Daoy (cell line): ENCODE measurements around the gene SCYL1. TPM values are rescaled to one million over a fixed set of nuclear protein-coding genes. Genes with fewer than 3 reads are reported as not detected.
"Not testable (repeated sequence)": the region's sequence is repeated elsewhere in the genome, so short reads cannot be mapped to it uniquely, and the experiment has no call there.

Source experiments
- DNase-seq: peaks from one replicate; pipeline ENCODE4 v3.0.0-alpha.2; 2015; ENCODE audit warnings: low read depth
- total RNA-seq: library from RNA; depleted of rRNA; stranded (reverse); fragments of >200 nt; shearing (Covaris generic); gene quantifications from 2 replicates; pipeline ENCODE4 v1.2.3, GENCODE V29; 2014

The SCYL1 gene
- total RNA-seq, 1 experiment from 2014 or later: 69.4 TPM

GRCh38 chr11:65505466-65506289, 19.2 kb upstream of the SCYL1 start:
- DNase-seq: no peak

- no peak for DNase-seq
Observed at GRCh38 chr11:65506290-65506771, 18.6 kb upstream of the SCYL1 start.

DNA sequence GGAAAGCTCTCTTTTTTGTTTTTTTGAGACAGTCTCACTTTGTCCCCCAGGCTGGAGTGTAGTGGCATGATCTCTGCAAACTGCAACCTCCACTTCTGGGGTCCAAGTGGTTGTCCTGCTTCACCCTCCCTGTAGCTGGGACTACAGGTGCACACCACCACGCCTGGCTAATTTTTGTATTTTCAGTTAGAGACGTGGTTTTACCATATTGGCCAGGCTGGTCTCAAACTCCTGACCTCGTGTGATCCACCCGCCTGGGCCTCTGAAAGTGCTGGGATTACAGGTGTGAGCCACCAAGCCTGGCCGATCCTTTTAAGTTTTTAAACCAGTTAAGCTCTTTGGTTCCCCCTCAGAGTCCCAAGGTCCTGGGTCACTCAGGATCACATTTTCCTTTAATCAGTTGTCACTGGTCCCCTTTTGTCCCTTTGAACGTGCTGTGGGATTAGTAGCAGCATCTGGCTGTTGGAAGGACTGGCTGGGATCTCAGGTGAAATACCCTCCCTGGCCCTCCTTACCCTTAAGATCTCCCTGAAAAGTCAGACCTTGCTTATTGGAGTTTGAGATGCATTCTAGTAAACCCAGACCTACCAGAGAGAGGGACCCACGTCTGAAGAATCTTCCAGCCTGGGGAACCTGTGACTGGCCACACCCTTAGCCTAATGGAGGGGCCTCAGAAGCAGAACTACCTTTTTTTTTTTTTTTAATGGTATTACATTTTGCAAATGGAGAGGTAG, 17.9 kb upstream of the SCYL1 start:
- peak; percentile 84 for DNase-seq

DNA sequence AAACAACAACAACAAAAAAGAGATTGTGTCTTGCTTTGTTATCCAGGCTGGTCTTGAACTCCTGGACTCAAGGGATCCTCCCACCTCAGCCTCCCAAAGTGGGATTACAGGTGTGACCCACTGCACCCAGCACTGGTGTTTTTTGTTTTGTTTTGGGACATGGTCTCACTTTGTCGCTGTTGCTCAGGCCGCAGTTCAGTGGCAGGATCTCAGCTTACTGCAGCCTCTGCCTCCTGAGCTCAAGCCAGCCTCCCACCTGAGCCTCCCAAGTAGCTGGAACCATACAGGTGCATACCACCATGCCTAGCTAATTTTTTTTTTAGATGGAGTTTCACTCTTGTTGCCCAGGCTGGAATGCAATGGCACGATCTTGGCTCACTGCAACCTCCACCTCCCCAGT, 12.6 kb upstream of the SCYL1 start:
- not testable (repeated sequence) for DNase-seq

DNA sequence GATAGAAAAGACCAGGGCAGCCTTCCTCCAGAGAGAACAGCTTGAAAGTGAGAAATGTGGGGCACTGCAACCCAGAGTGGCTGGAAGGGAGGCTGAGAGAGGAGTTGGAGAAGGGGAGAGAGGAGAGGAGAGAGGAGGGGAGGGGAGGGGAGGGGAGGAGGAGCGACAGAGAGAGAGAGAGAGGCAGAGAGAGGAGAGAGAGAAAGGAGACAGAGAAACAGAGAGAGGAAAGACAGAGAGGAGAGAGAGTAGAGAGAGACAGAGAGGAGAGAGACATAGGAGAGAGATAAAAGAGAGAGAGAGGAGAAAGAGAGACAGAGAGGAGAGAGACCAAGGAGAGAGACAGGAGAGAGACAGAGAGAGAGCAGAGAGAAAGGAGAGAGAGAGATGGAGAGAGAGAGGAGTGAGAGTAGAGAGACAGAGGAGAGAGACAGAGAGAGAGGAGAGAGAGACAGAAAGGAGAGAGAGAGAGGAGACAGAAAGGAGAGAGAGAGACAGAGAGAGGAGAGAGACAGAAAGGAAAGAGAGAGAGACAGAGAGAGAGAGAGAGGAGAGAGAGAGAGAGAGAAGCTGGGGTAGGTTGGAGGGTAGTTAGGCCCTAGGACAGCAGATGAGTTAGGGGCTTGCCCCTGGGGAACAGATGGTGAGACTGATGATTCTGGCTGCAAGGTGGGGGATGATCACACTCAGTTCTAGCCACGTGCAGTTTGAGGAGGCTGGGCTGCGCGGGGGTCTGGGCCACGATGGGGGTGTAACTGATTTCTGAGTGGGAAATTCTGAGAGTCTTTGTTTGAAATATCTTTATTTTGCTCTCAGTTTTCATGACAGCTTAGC, 8.5 kb upstream of the SCYL1 start:
- no peak for DNase-seq

DNA sequence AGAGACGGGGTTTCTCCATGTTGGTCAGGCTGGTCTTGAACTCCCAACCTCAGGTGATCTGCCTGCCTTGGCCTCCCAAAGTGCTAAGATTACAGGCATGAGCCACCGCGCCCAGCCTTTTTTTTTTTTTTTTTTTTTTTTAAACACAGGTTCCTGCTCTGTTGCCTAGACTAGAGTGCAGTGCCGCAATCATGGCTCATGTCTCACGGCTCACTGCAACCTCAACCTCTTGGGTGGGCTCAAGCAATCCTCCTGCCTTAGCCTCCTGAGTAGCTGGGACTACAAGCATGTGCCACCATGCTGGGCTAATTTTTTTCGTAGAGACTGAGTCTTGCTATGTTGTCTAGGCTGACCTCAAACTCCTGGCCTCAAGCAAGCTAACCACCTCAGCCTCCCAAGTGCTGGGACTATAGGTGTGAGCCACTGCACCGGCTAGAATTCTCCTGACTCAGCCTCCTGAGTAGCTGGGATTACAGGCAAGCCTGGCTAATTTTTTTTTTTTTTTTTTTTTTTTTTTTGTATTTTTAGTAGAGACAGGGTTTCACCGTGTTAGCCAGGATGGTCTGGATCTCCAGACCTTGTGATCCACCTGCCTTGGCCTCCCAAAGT, 5.8 kb upstream of the SCYL1 start:
- DNase-seq: not testable (repeated sequence)

GRCh38 chr11:65521777-65522521, 2.9 kb upstream of the SCYL1 start:
- DNase-seq: not testable (repeated sequence)

GRCh38 chr11:65522718-65523630, 1.9 kb upstream of the SCYL1 start:
- not testable (repeated sequence) for DNase-seq

GRCh38 chr11:65523631-65523968, 1.3 kb upstream of the SCYL1 start:
- DNase-seq: not testable (repeated sequence)

- no peak for DNase-seq
Observed at GRCh38 chr11:65524014-65524740, 706 bp upstream of the SCYL1 start.

DNA sequence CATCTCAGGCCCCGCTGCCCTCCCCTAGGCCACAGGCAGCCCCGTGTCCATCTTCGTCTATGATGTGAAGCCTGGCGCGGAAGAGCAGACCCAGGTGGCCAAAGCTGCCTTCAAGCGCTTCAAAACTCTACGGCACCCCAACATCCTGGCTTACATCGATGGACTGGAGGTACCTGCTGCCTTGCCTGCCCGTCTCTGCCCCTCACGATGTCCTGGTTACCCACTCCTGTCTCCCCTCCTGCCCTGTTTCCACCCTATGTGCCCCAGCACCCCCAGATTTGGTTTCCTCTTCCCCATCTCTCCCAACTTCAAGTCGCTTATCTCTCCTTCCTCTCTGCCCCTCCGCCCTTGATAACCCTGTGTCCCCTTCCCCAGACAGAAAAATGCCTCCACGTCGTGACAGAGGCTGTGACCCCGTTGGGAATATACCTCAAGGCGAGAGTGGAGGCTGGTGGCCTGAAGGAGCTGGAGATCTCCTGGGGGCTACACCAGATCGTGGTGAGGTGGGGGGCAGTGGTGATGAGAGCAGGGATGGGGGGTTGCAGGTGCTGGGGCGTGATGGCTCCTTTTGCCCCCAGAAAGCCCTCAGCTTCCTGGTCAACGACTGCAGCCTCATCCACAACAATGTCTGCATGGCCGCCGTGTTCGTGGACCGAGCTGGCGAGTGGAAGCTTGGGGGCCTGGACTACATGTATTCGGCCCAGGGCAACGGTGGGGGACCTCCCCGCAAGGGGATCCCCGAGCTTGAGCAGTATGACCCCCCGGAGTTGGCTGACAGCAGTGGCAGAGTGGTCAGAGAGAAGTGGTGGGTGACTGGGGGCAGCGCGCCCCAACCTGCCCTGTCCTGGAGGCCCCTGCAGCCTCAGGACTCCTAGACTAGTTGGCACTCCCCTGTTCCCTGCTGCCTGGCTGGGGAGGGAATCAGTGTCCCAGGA, 930 bp downstream of the SCYL1 start:
- DNase-seq: no peak

- DNase-seq: no peak
Observed at GRCh38 chr11:65526744-65527143, 1.9 kb downstream of the SCYL1 start.

DNA sequence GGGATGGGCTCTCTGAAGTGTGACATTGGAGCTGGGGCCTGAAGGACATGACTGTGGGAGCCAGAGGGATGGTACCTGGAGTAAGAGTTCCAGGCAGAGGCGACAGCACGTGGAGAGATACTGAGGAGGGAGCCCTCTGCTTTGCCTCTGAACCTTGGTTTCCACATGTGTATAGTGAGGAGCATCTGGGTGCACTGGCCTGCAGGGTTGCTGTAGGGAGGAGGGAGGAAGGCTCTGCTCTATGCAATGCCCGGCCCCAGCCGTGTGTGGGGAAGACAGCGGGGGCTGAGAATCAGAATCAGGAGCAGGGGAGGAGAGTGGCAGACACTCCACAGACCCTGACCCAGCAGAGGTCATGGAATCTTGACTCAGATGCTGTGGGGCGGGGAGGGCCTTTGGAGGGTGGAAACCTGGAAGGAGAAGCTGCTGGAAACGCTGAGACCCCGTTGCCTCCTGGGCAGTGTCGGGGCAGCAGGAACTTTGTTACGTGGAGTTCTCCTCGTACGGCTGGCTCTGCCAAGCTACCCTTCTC, 4.0 kb downstream of the SCYL1 start:
- no peak for DNase-seq

DNA sequence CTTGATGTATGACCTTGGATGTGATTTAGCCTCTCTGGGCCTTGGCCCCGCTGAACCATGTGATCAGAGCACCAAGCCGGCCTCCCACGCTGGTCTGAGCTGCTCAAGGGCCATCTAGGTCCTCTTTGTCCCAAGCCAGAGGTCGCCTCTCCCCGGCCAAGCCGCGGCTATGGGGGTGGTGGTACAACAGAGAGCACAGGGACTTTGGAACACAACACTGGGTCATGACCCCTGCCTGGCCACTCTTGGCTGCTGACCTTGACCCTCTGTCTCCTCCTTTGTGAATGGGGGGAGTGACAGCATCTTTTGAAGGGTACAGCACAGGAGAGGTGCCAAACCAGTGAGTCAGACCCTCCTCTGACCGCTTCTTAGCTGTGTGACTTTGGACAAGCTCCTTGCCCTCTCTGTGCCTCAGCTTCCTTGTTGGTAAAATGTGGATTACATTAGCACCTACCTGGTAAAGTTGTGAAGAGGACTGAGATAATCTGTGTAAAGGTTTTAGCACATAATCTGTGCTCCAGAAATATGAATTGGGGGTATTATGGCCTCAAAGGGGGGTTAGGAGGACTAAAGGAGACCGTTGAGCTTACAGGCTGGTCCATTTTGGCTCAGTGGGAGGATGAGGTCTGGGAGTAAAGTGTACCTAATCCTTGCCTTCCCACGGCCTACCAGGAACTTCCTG, 4.7 kb downstream of the SCYL1 start:
- no peak for DNase-seq

GRCh38 chr11:65530157-65530496, 5.2 kb downstream of the SCYL1 start:
- DNase-seq: no peak

DNA sequence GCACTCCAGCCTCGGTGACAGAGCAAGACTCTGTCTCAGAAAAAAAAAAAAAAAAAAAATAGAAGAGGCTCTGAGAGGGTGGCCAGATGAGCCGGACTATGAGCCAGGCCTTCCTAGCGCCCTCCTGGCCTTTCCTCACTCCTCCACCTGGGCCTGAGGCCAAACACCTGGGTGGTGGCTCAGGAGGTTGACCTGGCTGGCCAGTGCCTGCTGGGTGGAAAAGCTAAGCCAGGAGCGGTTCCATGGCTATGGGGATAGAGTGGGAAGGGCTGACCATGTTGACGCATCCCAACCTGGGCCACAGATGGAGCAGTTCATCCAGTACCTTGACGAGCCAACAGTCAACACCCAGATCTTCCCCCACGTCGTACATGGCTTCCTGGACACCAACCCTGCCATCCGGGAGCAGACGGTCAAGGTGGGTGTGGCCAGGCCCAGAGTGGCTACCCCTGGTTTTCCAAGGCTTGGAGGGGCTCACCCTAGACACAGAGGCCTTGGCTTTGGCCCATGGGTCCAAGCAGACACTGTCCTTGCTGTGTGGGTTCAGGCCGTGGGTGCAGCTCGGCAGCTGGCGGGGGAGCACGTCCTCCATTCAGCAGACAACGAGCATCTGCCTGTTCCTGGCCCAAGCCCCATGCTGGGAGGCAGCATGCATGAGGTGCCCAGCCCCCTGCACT, 7.6 kb downstream of the SCYL1 start:
- DNase-seq: no peak

GRCh38 chr11:65535102-65535501, 10.2 kb downstream of the SCYL1 start:
- DNase-seq: no peak
